Stimulated activated CD4-positive, alpha-beta T cell treated with anti-CD3 and anti-CD28 coated beads, Interleukin-1b, Interleukin-23, amount 100 ng/mL, for 1 hour (primary cell): ENCODE measurements around the gene DDIT3.
"Not testable (repeated sequence)": the region's sequence is repeated elsewhere in the genome, so short reads cannot be mapped to it uniquely, and the experiment has no call there.

Source experiments
- DNase-seq, 2 donors: peaks; one replicate each; pipeline ENCODE4 v3.0.0-alpha.2; 2020; ENCODE audit warnings: low read depth in 2 of 2

The DDIT3 gene

GRCh38 chr12:57525615-57526383 is 5.5 kb upstream of the DDIT3 start:
- DNase-seq: no peak

- DNase-seq: no peak
These were observed 4.7 kb upstream of the DDIT3 start for GRCh38 chr12:57524814-57525614.

GRCh38 chr12:57523706-57524614 is 3.6 kb upstream of the DDIT3 start:
- no peak for DNase-seq

GRCh38 chr12:57522887-57523705 is 2.8 kb upstream of the DDIT3 start:
- no peak for DNase-seq

- DNase-seq: peak; percentile 77 to 86
These were observed 1.9 kb upstream of the DDIT3 start, which contains the start of gene MBD6 for GRCh38 chr12:57522011-57522886. MBD6 (plus strand) TSS chr12:57522824; CDS start chr12:57524304, 1,480 bp downstream.

- DNase-seq: no peak
These were observed 1.3 kb upstream of the DDIT3 start for GRCh38 chr12:57521525-57522010.

GRCh38 chr12:57519796-57520052 is 590 bp downstream of the DDIT3 start:
- DNase-seq: no peak

GRCh38 chr12:57518920-57519795 is 1.2 kb downstream of the DDIT3 start:
- DNase-seq: no peak

GRCh38 chr12:57518176-57518919 is 2.0 kb downstream of the DDIT3 start:
- no peak for DNase-seq

- DNase-seq: not testable (repeated sequence)
These were observed 2.6 kb downstream of the DDIT3 start for GRCh38 chr12:57517718-57518117.

GRCh38 chr12:57517187-57517586 is 3.1 kb downstream of the DDIT3 start:
- DNase-seq: no peak

- DNase-seq: no peak
These were observed 3.6 kb downstream of the DDIT3 start for GRCh38 chr12:57516617-57517153.

GRCh38 chr12:57515934-57516541 is 4.3 kb downstream of the DDIT3 start:
- no peak for DNase-seq

GRCh38 chr12:57515408-57515933 is 4.8 kb downstream of the DDIT3 start:
- no peak for DNase-seq

- no peak for DNase-seq
These were observed 5.5 kb downstream of the DDIT3 start for GRCh38 chr12:57514720-57515407.

- DNase-seq: not testable (repeated sequence)
These were observed 6.1 kb downstream of the DDIT3 start for GRCh38 chr12:57514246-57514645.

- DNase-seq: not testable (repeated sequence)
These were observed 6.6 kb downstream of the DDIT3 start for GRCh38 chr12:57513677-57514076.
